Natural killer cell treated with Interleukin-12 subunit alpha and Interleukin-12 subunit beta and Interleukin-15 and Interleukin-18, amount 100 ng/mL, for 72 hours (primary cell): ENCODE measurements around the gene TAB2. TPM values are rescaled to one million over a fixed set of nuclear protein-coding genes. Genes with fewer than 3 reads are reported as not detected.
A peak's percentile ranks its signal among the peaks of the same experiment; 100 is the strongest.

Experiments used
- ATAC-seq, 2 donors: fragments of 150-1000 bp; cut with Tn5 transposase in 1 of 2; sonication (Bioruptor Pico), chemical (Tn5 transposase) in 1 of 2; 2 replicates each; pipeline ENCODE4 v1.10.0; 2021
- DNase-seq: peaks from one replicate; pipeline ENCODE4 v3.0.0; 2022; ENCODE audit warnings: low spot score
- H3K27ac Mint-ChIP-seq, 2 donors: 1 replicate in 1 of 2; 2 replicates in 1 of 2; pipeline ENCODE4 v1.8.0; 2022; ENCODE audit warnings: mixed read lengths in 2 of 2, mild to moderate bottlenecking in 1 of 2, moderate library complexity in 1 of 2
- H3K27me3 Mint-ChIP-seq, 2 donors: 1 replicate in 1 of 2; 2 replicates in 1 of 2; pipeline ENCODE4 v1.8.0; 2022; ENCODE audit warnings: mixed read lengths in 2 of 2
- H3K36me3 Mint-ChIP-seq: one replicate; pipeline ENCODE4 v1.8.0; 2022; ENCODE audit warnings: mixed read lengths
- H3K4me1 Mint-ChIP-seq, 2 donors: 1 replicate in 1 of 2; 2 replicates in 1 of 2; pipeline ENCODE4 v1.8.0; 2022; ENCODE audit warnings: low read depth in 2 of 2, mixed read lengths in 2 of 2, mild to moderate bottlenecking in 1 of 2
- H3K4me3 Mint-ChIP-seq: one replicate; pipeline ENCODE4 v1.8.0; 2022; ENCODE audit warnings: mixed read lengths
- H3K9me3 Mint-ChIP-seq: 2 replicates; pipeline ENCODE4 v1.8.0; 2022; ENCODE audit warnings: mixed read lengths
- total RNA-seq, 2 donors: library from RNA; stranded (reverse); gene quantifications; one replicate each; pipeline ENCODE4 v1.2.3, GENCODE V29; 2022

TAB2 gene
- total RNA-seq, 2 donors from 2014 or later, result 101 TPM

GRCh38 chr6:149380523-149380922 lies 63.0 kb downstream of the TAB2 start:
- H3K4me1 Mint-ChIP-seq, result peaks cover 28 to 31% of the 10 kb centered on the region in 2 donors
- no peak overlapping the region for H3K27ac Mint-ChIP-seq
- no peaks in the 10 kb centered on the region for H3K9me3 Mint-ChIP-seq
- no peak for DNase-seq
- peak in 1 of 2 donors; percentile 74 for ATAC-seq
- no peak overlapping the region for H3K4me3 Mint-ChIP-seq
- no peaks in the 10 kb centered on the region for H3K27me3 Mint-ChIP-seq
- peaks cover 38% of the 10 kb centered on the region for H3K36me3 Mint-ChIP-seq

GRCh38 chr6:149383371-149383770 lies 65.9 kb downstream of the TAB2 start:
- H3K4me1 Mint-ChIP-seq, result peaks cover 32 to 36% of the 10 kb centered on the region in 2 donors
- no peak for ATAC-seq

GRCh38 chr6:149384464-149384863 lies 67.0 kb downstream of the TAB2 start:
- DNase-seq (no peak), ATAC-seq (no peak)
- Mint-ChIP-seq H3K36me3 (peaks cover 33% of the 10 kb centered on the region), H3K4me3 (no peak overlapping the region), H3K27ac (peak overlapping the region in 1 of 2 donors; percentile 28), H3K4me1 (peaks cover 23 to 26% of the 10 kb centered on the region in 2 donors), H3K27me3 (no peaks in the 10 kb centered on the region), H3K9me3 (peaks cover 4% of the 10 kb centered on the region)

More at GRCh38 chr6:149383371-149383770, 65.9 kb downstream of the TAB2 start:
- peaks cover 44% of the 10 kb centered on the region for H3K36me3 Mint-ChIP-seq
- DNase-seq, result no peak
- H3K4me3 Mint-ChIP-seq, result no peak overlapping the region
- H3K27me3 Mint-ChIP-seq, result no peaks in the 10 kb centered on the region
- H3K9me3 Mint-ChIP-seq, result peaks cover 4% of the 10 kb centered on the region
- H3K27ac Mint-ChIP-seq, result no peak overlapping the region

GRCh38 chr6:149385998-149386646 lies 68.6 kb downstream of the TAB2 start:
- peaks cover 28 to 29% of the 10 kb centered on the region in 2 donors for H3K4me1 Mint-ChIP-seq
- H3K36me3 Mint-ChIP-seq, result peaks cover 39% of the 10 kb centered on the region
- H3K4me3 Mint-ChIP-seq, result no peak overlapping the region
- H3K9me3 Mint-ChIP-seq, result peaks cover 4% of the 10 kb centered on the region
- H3K27ac Mint-ChIP-seq, result no peak overlapping the region
- no peak for DNase-seq
- ATAC-seq, result peak in 1 of 2 donors; percentile 66
- H3K27me3 Mint-ChIP-seq, result no peaks in the 10 kb centered on the region

GRCh38 chr6:149387779-149388512 lies 70.4 kb downstream of the TAB2 start:
- Mint-ChIP-seq H3K27ac (no peak overlapping the region), H3K4me1 (peaks cover 32 to 41% of the 10 kb centered on the region in 2 donors), H3K36me3 (peaks cover 49% of the 10 kb centered on the region), H3K27me3 (no peaks in the 10 kb centered on the region), H3K4me3 (no peak overlapping the region), H3K9me3 (peaks cover 4% of the 10 kb centered on the region)
- ATAC-seq, result no peak
- no peak for DNase-seq

- no peak for ATAC-seq
- H3K4me1 Mint-ChIP-seq, result peaks cover 42 to 56% of the 10 kb centered on the region in 2 donors
- H3K4me3 Mint-ChIP-seq, result no peak overlapping the region
- H3K27me3 Mint-ChIP-seq, result no peaks in the 10 kb centered on the region
- no peak for DNase-seq
- H3K27ac Mint-ChIP-seq, result no peak overlapping the region
- peaks cover 4% of the 10 kb centered on the region for H3K9me3 Mint-ChIP-seq
- peaks cover 41% of the 10 kb centered on the region for H3K36me3 Mint-ChIP-seq
Observed at GRCh38 chr6:149389509-149390297, 72.2 kb downstream of the TAB2 start.

GRCh38 chr6:149392093-149392492 lies 74.6 kb downstream of the TAB2 start:
- Mint-ChIP-seq H3K36me3 (peaks cover 33% of the 10 kb centered on the region), H3K9me3 (no peaks in the 10 kb centered on the region), H3K4me1 (peaks cover 44 to 53% of the 10 kb centered on the region in 2 donors)

GRCh38 chr6:149392535-149392934 lies 75.0 kb downstream of the TAB2 start:
- peak overlapping the region; percentile 26 for H3K4me3 Mint-ChIP-seq
- peak overlapping the region in 1 of 2 donors; percentile 40 for H3K27ac Mint-ChIP-seq
- H3K4me1 Mint-ChIP-seq, result peaks cover 44 to 52% of the 10 kb centered on the region in 2 donors
- H3K27me3 Mint-ChIP-seq, result no peaks in the 10 kb centered on the region
- DNase-seq (no peak), ATAC-seq (no peak)
- H3K9me3 Mint-ChIP-seq, result no peaks in the 10 kb centered on the region
- peaks cover 32% of the 10 kb centered on the region for H3K36me3 Mint-ChIP-seq

More at GRCh38 chr6:149392093-149392492, 74.6 kb downstream of the TAB2 start:
- H3K27me3 Mint-ChIP-seq, result no peaks in the 10 kb centered on the region
- no peak overlapping the region for H3K4me3 Mint-ChIP-seq
- no peak for DNase-seq
- peak overlapping the region; percentile 40 to 50 for H3K27ac Mint-ChIP-seq
- ATAC-seq, result no peak

GRCh38 chr6:149393002-149393679 lies 75.6 kb downstream of the TAB2 start:
- DNase-seq (no peak), ATAC-seq (no peak)
- H3K4me3 Mint-ChIP-seq, result no peak overlapping the region
- peaks cover 35% of the 10 kb centered on the region for H3K36me3 Mint-ChIP-seq
- peaks cover 44 to 52% of the 10 kb centered on the region in 2 donors for H3K4me1 Mint-ChIP-seq
- H3K27me3 Mint-ChIP-seq, result no peaks in the 10 kb centered on the region
- H3K27ac Mint-ChIP-seq, result peak overlapping the region in 1 of 2 donors; percentile 40
- H3K9me3 Mint-ChIP-seq, result no peaks in the 10 kb centered on the region

GRCh38 chr6:149395185-149395584 lies 77.7 kb downstream of the TAB2 start:
- ATAC-seq, result no peak

GRCh38 chr6:149397384-149397783 lies 79.9 kb downstream of the TAB2 start:
- Mint-ChIP-seq H3K9me3 (no peaks in the 10 kb centered on the region), H3K27me3 (no peaks in the 10 kb centered on the region), H3K4me1 (peaks cover 31 to 34% of the 10 kb centered on the region in 2 donors), H3K36me3 (peaks cover 42% of the 10 kb centered on the region), H3K4me3 (no peak overlapping the region), H3K27ac (no peak overlapping the region)
- DNase-seq (no peak), ATAC-seq (no peak)

More at GRCh38 chr6:149395185-149395584, 77.7 kb downstream of the TAB2 start:
- no peak overlapping the region for H3K27ac Mint-ChIP-seq
- no peaks in the 10 kb centered on the region for H3K27me3 Mint-ChIP-seq
- peaks cover 44 to 52% of the 10 kb centered on the region in 2 donors for H3K4me1 Mint-ChIP-seq
- no peak overlapping the region for H3K4me3 Mint-ChIP-seq
- peaks cover 42% of the 10 kb centered on the region for H3K36me3 Mint-ChIP-seq
- H3K9me3 Mint-ChIP-seq, result no peaks in the 10 kb centered on the region
- DNase-seq, result no peak

GRCh38 chr6:149400050-149400449 lies 82.5 kb downstream of the TAB2 start, which contains the start of gene SUMO4:
SUMO4 (plus strand) TSS chr6:149400262; CDS start chr6:149400392, 130 bp downstream.
- DNase-seq (no peak), ATAC-seq (no peak)
- Mint-ChIP-seq H3K27ac (no peak within 1 kb of the TSS), H3K36me3 (peaks cover 58% of the 10 kb centered on the region), H3K9me3 (no peaks in the 10 kb centered on the region), H3K27me3 (no peaks in the 10 kb centered on the region), H3K4me3 (no peak within 1 kb of the TSS), H3K4me1 (peaks cover 24 to 25% of the 10 kb centered on the region in 2 donors)

- Mint-ChIP-seq H3K36me3 (peaks cover 57% of the 10 kb centered on the region), H3K27ac (peak overlapping the region in 1 of 2 donors; percentile 74), H3K27me3 (no peaks in the 10 kb centered on the region), H3K4me1 (peaks cover 21 to 25% of the 10 kb centered on the region in 2 donors), H3K9me3 (no peaks in the 10 kb centered on the region), H3K4me3 (no peak overlapping the region)
- ATAC-seq (no peak), DNase-seq (no peak)
Observed at GRCh38 chr6:149403534-149403933, 86.0 kb downstream of the TAB2 start.
